Measurements from ENCODE around the gene MLX.
"Not testable (repeated sequence)": the region's sequence is repeated elsewhere in the genome, so short reads cannot be mapped to it uniquely, and the experiment has no call there.

Gene MLX

GRCh38 chr17:42618442-42619150 is 51.7 kb downstream of the MLX start:
- peak overlapping the region; percentile 33 for H3K27ac ChIP-seq (ENCODE audit: low read depth, low read length)
- H3F3A ChIP-seq (ENCODE audit: insufficient read depth) = peaks cover 9% of the 10 kb centered on the region
- H4K20me1 ChIP-seq (ENCODE audit: low read depth, low read length) = no peaks in the 10 kb centered on the region

GRCh38 chr17:42621987-42622386 is 55.1 kb downstream of the MLX start:
- not testable (repeated sequence) for H3K27ac ChIP-seq (ENCODE audit: low read depth, low read length); H2AFZ ChIP-seq (ENCODE audit: low read depth, low read length, severe bottlenecking); H3K9me2 ChIP-seq (replicated peaks; ENCODE audit: insufficient read depth, low read length); H3K27me3 ChIP-seq (ENCODE audit: low read length); H4K20me1 ChIP-seq (ENCODE audit: low read depth, low read length); H3K9me3 ChIP-seq (ENCODE audit: insufficient read depth, low read length); H3K4me3 ChIP-seq (ENCODE audit: insufficient read depth, low read length, poor library complexity, severe bottlenecking); H3K79me2 ChIP-seq (ENCODE audit: insufficient read depth, low read length); H3K9ac ChIP-seq (ENCODE audit: low read length); H3K36me3 ChIP-seq (ENCODE audit: low read length); H3F3A ChIP-seq (ENCODE audit: insufficient read depth); H3K4me2 ChIP-seq (ENCODE audit: low read depth, low read length, poor library complexity, severe bottlenecking)

More at GRCh38 chr17:42618442-42619150, 51.7 kb downstream of the MLX start:
- Histone ChIP-seq H3K27me3 (ENCODE audit: low read length) (no peaks in the 10 kb centered on the region), H3K36me3 (ENCODE audit: low read length) (0 out of 2 replicates have a peak, but pooled peaks cover 2% of the 10 kb centered on the region), H3K9ac (ENCODE audit: low read length) (peak overlapping the region; percentile 9; the same call in 1 of the 2 replicates), H3K9me3 (ENCODE audit: insufficient read depth, low read length) (no peaks in the 10 kb centered on the region), H3K9me2 (replicated peaks; ENCODE audit: insufficient read depth, low read length) (no peaks in the 10 kb centered on the region), H2AFZ (ENCODE audit: low read depth, low read length, severe bottlenecking) (peak overlapping the region; percentile 8), H3K79me2 (ENCODE audit: insufficient read depth, low read length) (no peaks in the 10 kb centered on the region), H3K4me2 (ENCODE audit: low read depth, low read length, poor library complexity, severe bottlenecking) (peak overlapping the region; percentile 18), H3K4me3 (ENCODE audit: insufficient read depth, low read length, poor library complexity, severe bottlenecking) (no peak overlapping the region)
- TF ChIP-seq EZH2phosphoT487 (conservative IDR thresholded peaks at IDR 0.05; ENCODE audit: low read length) (no peak), CTCF (IDR thresholded peaks at IDR 0.05; ENCODE audit: insufficient read depth, low read length, poor library complexity, severe bottlenecking) (no peak)

Measured in SU-DHL-6 (cell line).